IPS DF 6.9 (cell line): Measurements from ENCODE around the gene KHDRBS2.
"Not testable (repeated sequence)": the region's sequence is repeated elsewhere in the genome, so short reads cannot be mapped to it uniquely, and the experiment has no call there.

Source experiments
- DNase-seq: peaks from one replicate; pipeline ENCODE4 v3.0.0-alpha.2; 2013; ENCODE audit warnings: low read depth, low spot score
- H3K27ac ChIP-seq: one replicate; pipeline ENCODE4 v1.5.1; 2013; ENCODE audit warnings: low read length, control low read depth
- H3K27me3 ChIP-seq: 2 replicates; pipeline ENCODE4 v1.6.1; 2013; ENCODE audit warnings: mild to moderate bottlenecking, low read length; ENCODE audit not compliant: control insufficient read depth, insufficient read depth
- H3K36me3 ChIP-seq: 2 replicates; pipeline ENCODE4 v1.6.1; 2013; ENCODE audit warnings: low read length; ENCODE audit not compliant: control insufficient read depth, insufficient read depth
- H3K4me1 ChIP-seq: 2 replicates; pipeline ENCODE4 v1.6.1; 2013; ENCODE audit warnings: low read length; ENCODE audit not compliant: control insufficient read depth, insufficient read depth
- H3K4me3 ChIP-seq: 2 replicates; pipeline ENCODE4 v1.5.1; 2013; ENCODE audit warnings: mild to moderate bottlenecking, low read length
- H3K9me3 ChIP-seq: 2 replicates; pipeline ENCODE4 v1.6.1; 2013; ENCODE audit warnings: low read length, inconsistent platforms; ENCODE audit not compliant: control insufficient read depth, insufficient read depth
- WGBS: extraction: QIAGEN DNeasy Blood & Tissue Kit; methylation state at CpG from one replicate; pipeline ENCODE4 v1.1.7; 2013; ENCODE audit warnings: mixed read lengths, missing lambda C conversion rate; ENCODE audit not compliant: insufficient read length, insufficient coverage; 5-methylcytosine and 5-hydroxymethylcytosine counted together

Gene KHDRBS2

DNA sequence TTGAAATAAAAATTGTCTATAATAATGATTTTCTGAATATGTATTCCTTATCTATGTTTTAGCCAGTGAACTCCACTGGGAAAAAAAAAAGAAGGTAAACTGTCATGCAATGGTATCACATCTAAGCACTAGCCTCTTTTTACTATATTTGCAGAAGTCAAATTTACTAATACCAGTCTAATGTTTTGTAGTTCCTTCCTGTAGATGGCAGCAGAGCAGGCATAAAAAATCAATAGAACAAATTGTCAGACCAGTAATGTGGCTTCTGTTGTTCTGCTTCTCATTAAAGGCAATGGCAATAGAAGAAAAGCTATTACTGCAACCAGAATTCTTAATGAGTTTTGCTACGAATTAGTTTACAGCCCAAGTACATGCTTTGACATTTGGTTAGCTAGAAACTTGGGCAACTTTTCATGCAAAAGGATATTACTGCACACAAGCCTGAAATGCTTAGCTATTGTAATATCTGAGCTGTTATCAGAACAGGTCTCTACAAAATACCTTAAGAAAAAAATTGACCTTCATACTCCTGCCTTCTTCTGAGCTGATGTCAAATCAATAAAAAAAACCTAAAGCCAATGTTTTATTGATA, 476.9 kb downstream of the KHDRBS2 start:
- no peaks in the 10 kb centered on the region for H3K9me3 ChIP-seq
- H3K4me3 ChIP-seq: no peak overlapping the region
- H3K27me3 ChIP-seq: no peaks in the 10 kb centered on the region
- no peaks in the 10 kb centered on the region for H3K36me3 ChIP-seq
- H3K27ac ChIP-seq: no peak overlapping the region
- no peaks in the 10 kb centered on the region for H3K4me1 ChIP-seq
- no peak for DNase-seq
- no CpG with 5 or more reads among the region's 1 CpG for WGBS

DNA sequence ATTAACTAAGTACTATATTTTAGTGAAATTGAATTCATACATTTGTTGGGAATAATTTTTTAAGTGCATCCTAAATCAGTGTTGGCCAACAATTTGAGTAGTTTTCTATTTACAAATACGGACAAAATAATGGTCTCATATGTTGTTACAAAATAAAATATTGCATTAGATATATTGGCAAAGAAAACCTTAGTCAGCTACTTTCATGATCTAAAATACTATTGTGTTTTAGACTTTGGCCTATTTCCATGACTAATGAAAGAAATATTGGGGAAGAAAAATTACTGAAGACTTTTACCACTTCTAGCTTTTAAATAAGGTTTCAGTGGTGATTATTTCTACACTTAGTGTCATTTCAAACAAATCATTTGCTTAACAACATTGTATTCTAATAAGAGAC, 498.0 kb downstream of the KHDRBS2 start:
- no CpG with 5 or more reads among the region's 1 CpG for WGBS
- H3K36me3 ChIP-seq: no peaks in the 10 kb centered on the region
- H3K4me1 ChIP-seq: no peaks in the 10 kb centered on the region
- H3K27ac ChIP-seq: no peak overlapping the region
- no peak for DNase-seq
- H3K27me3 ChIP-seq: no peaks in the 10 kb centered on the region
- H3K9me3 ChIP-seq: no peaks in the 10 kb centered on the region
- H3K4me3 ChIP-seq: no peak overlapping the region

DNA sequence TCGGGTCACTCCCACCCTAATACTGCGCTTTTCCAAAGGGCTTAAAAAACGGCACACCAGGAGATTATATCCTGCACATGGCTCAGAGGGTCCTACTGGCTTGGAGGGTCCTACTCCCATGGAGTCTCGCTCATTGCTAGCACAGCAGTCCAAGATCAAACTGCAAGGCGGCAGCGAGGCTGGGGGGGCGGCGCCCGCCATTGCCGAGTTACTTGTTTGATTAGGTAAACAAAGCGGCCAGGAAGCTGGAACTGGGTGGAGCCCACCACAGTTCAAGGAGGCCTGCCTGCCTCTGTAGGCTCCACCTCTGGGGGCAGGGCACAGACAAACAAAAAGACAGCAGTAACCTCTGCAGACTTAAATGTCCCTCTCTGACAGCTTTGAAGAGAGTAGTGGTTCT, 516.6 kb downstream of the KHDRBS2 start:
- H3K4me1 ChIP-seq, H3K36me3 ChIP-seq, DNase-seq, H3K9me3 ChIP-seq, H3K4me3 ChIP-seq, H3K27me3 ChIP-seq, H3K27ac ChIP-seq: not testable (repeated sequence)
- WGBS: no CpG with 5 or more reads among the region's 11 CpGs

DNA sequence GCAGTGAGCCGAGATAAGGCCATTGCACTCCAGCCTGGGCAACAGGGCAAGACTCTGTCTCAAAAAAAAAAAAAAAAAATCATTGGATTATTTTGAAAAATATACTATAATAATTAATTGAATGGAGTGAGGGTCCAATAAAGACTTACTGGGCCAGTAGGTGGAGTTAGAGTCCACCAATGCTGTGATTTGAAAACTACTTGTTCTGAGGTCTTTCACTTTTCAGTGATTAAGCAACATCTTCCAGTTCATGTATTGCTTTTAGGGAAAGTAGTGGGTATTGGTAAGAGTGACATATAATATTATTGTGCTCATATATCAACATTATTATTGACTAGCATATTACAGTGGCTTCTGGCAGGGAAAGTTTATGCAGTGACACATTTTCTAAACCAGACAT, 530.3 kb downstream of the KHDRBS2 start:
- H3K4me1 ChIP-seq: no peaks in the 10 kb centered on the region
- no peaks in the 10 kb centered on the region for H3K27me3 ChIP-seq
- no peaks in the 10 kb centered on the region for H3K9me3 ChIP-seq
- no peak overlapping the region for H3K27ac ChIP-seq
- no peaks in the 10 kb centered on the region for H3K36me3 ChIP-seq
- no peak overlapping the region for H3K4me3 ChIP-seq
- no peak for DNase-seq
- WGBS: no CpG with 5 or more reads among the region's 1 CpG

DNA sequence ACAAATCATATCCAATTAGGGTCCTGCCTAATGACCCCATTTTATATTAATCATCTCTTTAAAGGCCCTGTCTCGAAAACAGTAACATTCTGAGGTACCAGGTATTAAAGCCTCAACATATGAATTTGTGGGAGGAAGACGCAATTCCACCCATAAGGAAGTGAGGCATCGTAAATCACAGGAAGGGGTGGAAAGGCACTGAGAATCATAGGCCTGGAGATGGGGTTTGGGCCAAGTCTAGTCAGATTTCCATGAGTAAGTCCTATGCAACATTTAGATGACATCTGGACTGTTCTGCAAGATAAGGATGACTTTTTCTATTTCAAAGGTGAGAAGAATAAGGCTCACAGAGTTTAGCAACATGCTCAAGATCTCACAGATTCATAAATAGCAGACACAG, 534.0 kb downstream of the KHDRBS2 start:
- Histone ChIP-seq H3K4me3 (no peak overlapping the region), H3K27me3 (no peaks in the 10 kb centered on the region), H3K4me1 (no peaks in the 10 kb centered on the region), H3K9me3 (no peaks in the 10 kb centered on the region), H3K36me3 (no peaks in the 10 kb centered on the region), H3K27ac (no peak overlapping the region)
- no CpG with 5 or more reads among the region's 3 CpGs for WGBS
- no peak for DNase-seq

DNA sequence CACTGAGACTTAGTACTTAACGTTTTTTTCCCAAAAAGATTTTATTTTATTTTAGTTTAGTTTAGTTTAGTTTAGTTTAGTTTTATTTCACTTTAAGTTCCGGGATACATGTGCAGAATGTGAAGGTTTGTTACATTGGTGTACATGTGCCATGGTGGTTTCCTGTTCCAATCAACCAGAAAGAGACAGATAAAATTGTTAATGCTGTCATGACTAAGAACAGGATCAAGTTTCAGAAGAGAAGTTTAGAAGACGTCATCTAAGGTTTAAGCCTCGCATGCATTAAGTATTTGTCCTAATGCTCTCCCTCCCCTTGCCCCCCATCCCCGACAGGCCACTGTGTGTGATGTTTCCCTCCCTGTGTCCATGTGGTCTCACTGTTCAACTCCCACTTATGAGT, 540.0 kb downstream of the KHDRBS2 start:
- no peak overlapping the region for H3K4me3 ChIP-seq
- H3K27me3 ChIP-seq: no peaks in the 10 kb centered on the region
- DNase-seq: no peak
- no peaks in the 10 kb centered on the region for H3K4me1 ChIP-seq
- no peaks in the 10 kb centered on the region for H3K9me3 ChIP-seq
- H3K27ac ChIP-seq: no peak overlapping the region
- H3K36me3 ChIP-seq: no peaks in the 10 kb centered on the region
- WGBS: no CpG with 5 or more reads among the region's 5 CpGs

DNA sequence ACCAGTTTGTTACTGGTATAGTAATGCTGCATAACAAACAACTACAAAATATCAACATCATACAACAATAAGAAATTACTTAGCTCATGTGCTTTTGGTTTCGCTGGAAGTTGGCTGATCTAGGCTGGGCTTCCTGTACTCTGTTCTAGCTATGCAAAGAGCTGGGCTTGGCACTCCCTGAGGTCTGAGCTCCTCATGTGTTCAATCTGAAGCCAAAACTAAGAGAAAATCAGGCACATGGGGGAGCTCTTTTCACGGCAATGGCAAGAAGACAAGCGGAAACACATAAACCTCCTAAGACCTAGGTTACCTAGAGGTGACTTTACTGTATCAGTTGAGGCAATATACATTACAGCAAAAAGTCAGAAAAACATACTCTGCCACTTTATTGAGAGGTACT, 574.2 kb downstream of the KHDRBS2 start:
- no peaks in the 10 kb centered on the region for H3K36me3 ChIP-seq
- no CpG with 5 or more reads among the region's 3 CpGs for WGBS

DNA sequence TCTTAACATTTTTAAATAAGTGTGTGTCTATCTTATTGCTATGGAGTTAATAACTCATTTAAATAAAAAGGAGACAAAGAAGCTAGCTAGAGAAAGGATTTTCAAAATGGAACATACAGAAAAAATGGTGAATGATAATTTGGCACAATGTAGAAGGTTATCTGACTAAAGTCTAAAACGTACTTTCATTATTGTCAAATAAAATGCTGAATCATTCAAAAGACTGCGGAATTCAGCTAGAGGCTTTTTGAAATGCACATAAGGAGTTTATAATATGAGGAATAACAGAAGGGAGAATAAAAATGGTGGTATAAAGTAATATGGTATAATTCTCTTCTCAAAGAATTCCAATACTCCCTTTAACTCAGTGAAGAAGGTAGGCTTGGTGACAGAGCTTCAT, 597.9 kb downstream of the KHDRBS2 start:
- Histone ChIP-seq H3K36me3 (no peaks in the 10 kb centered on the region), H3K27ac (no peak overlapping the region), H3K4me1 (no peaks in the 10 kb centered on the region; the same call in 1 of the 2 replicates), H3K27me3 (no peaks in the 10 kb centered on the region), H3K4me3 (no peak overlapping the region), H3K9me3 (no peaks in the 10 kb centered on the region)
- WGBS: no CpG with 5 or more reads among the region's 2 CpGs
- no peak for DNase-seq

More for the DNA sequence above, 574.2 kb downstream of the KHDRBS2 start:
- peak; percentile 2 for DNase-seq
- H3K4me3 ChIP-seq: no peak overlapping the region
- H3K27me3 ChIP-seq: no peaks in the 10 kb centered on the region
- no peaks in the 10 kb centered on the region for H3K9me3 ChIP-seq
- no peaks in the 10 kb centered on the region for H3K4me1 ChIP-seq
- H3K27ac ChIP-seq: no peak overlapping the region

DNA sequence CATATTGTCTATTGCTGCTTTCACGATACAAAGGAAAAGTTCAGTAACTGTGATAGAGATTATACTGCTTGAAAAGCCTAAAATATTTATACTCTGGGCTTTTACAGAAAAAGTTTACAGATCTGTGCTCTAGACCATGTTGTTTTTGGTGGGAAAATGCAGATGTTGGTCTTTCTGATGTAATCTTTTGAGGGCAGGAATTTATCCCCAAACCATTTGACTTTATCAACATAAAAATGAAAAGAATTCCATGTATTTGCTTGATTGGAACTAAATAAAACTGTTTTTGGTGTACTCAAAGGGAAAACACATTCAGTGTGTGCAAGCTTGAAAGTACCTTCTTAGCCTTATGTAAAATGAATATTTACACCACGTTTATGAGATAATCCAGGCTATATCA, 603.5 kb downstream of the KHDRBS2 start:
- no CpG with 5 or more reads among the region's 2 CpGs for WGBS
- H3K4me1 ChIP-seq: no peaks in the 10 kb centered on the region; the same call in 1 of the 2 replicates
- H3K4me3 ChIP-seq: no peak overlapping the region
- H3K27me3 ChIP-seq: no peaks in the 10 kb centered on the region
- no peak for DNase-seq
- H3K9me3 ChIP-seq: no peaks in the 10 kb centered on the region
- H3K36me3 ChIP-seq: no peaks in the 10 kb centered on the region
- H3K27ac ChIP-seq: no peak overlapping the region

DNA sequence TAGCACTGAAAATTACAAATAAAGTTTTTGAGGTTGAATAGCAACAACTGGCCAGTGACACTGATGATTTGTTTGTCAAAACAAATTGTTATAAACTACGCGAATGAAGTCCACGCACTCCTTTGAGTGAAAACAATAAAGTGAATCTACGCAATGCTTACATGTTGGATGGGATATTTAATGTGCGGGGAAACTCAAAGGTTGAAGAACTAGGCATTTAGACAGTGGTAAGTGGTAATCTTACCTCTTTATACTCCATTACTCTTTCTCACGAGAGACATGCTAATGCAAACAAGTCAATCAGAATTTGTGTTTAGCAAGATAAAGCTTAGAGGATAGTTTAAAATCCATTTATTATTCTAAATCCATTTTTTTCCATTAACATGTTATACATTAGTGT, 606.4 kb downstream of the KHDRBS2 start:
- no peaks in the 10 kb centered on the region; the same call in 1 of the 2 replicates for H3K4me1 ChIP-seq
- H3K27ac ChIP-seq: no peak overlapping the region
- WGBS: no CpG with 5 or more reads among the region's 6 CpGs
- DNase-seq: no peak
- no peaks in the 10 kb centered on the region for H3K9me3 ChIP-seq
- no peaks in the 10 kb centered on the region for H3K27me3 ChIP-seq
- no peaks in the 10 kb centered on the region for H3K36me3 ChIP-seq
- no peak overlapping the region for H3K4me3 ChIP-seq

DNA sequence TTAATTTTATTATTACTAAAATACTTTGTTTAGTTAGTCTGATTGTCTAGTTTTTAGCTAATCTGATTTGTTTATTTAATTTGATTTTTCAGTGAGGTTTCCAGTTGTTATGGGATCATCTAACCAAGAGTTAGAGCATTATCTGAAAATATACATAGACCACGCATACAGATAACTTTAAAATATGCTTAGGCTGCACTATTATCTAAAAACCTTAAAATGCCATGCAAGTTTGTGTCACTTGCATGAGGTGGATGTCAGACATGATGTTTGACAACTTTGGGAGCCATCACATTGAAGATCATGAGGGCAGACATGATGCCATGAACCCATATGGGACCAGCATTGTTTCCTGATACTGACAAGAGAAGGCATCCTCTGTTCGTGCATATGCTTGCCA, 610.3 kb downstream of the KHDRBS2 start:
- H3K4me1 ChIP-seq: no peaks in the 10 kb centered on the region; the same call in 1 of the 2 replicates
- no peak for DNase-seq
- no peaks in the 10 kb centered on the region for H3K36me3 ChIP-seq
- no peak overlapping the region for H3K4me3 ChIP-seq
- H3K27ac ChIP-seq: no peak overlapping the region
- no CpG with 5 or more reads among the region's 2 CpGs for WGBS
- H3K9me3 ChIP-seq: no peaks in the 10 kb centered on the region
- no peaks in the 10 kb centered on the region for H3K27me3 ChIP-seq
